A204.1 (cell line): ENCODE results near the gene BCS1L.
A peak's percentile ranks its signal among the peaks of the same experiment; 100 is the strongest.

ENCODE experiments used
- FAIRE-seq: peaks from 2 replicates; lab custom pipeline; 2012; peaks lifted over from hg19 to GRCh38; lab: Jason Lieb, UNC

Gene BCS1L

GRCh38 chr2:218662827-218663226 lies 3.3 kb downstream of the BCS1L start:
- FAIRE-seq: no peak

GRCh38 chr2:218663901-218664300 lies 4.4 kb downstream of the BCS1L start:
- no peak for FAIRE-seq

- no peak for FAIRE-seq
Measured at GRCh38 chr2:218664653-218665052, 5.2 kb downstream of the BCS1L start.

GRCh38 chr2:218671097-218671653 lies 11.7 kb downstream of the BCS1L start:
- FAIRE-seq: no peak

- peak; percentile 79 for FAIRE-seq
Measured at GRCh38 chr2:218671654-218672566, 12.4 kb downstream of the BCS1L start, which contains the start of the genes RNF25 and STK36. TSS of gene RNF25 (minus strand) at chr2:218672002. CDS start at chr2:218671970, 32 bp downstream. TSS of gene STK36 (plus strand) at chr2:218672086. CDS start at chr2:218672830, 744 bp downstream.

GRCh38 chr2:218679119-218679518 lies 19.6 kb downstream of the BCS1L start:
- no peak for FAIRE-seq

- no peak for FAIRE-seq
Measured at GRCh38 chr2:218680061-218680460, 20.6 kb downstream of the BCS1L start.

GRCh38 chr2:218687400-218688060 lies 28.0 kb downstream of the BCS1L start:
- peak; percentile 95 for FAIRE-seq

- FAIRE-seq: no peak
Measured at GRCh38 chr2:218691234-218691633, 31.8 kb downstream of the BCS1L start.

GRCh38 chr2:218694405-218695145 lies 35.1 kb downstream of the BCS1L start:
- FAIRE-seq: no peak

GRCh38 chr2:218698885-218699284 lies 39.4 kb downstream of the BCS1L start:
- FAIRE-seq: no peak

- FAIRE-seq: no peak
Measured at GRCh38 chr2:218701806-218702205, 42.3 kb downstream of the BCS1L start.

- no peak for FAIRE-seq
Measured at GRCh38 chr2:218703341-218703740, 43.9 kb downstream of the BCS1L start.

- FAIRE-seq: no peak
Measured at GRCh38 chr2:218708086-218708485, 48.6 kb downstream of the BCS1L start.

- FAIRE-seq: no peak
Measured at GRCh38 chr2:218709908-218710307, 50.4 kb downstream of the BCS1L start.

GRCh38 chr2:218710334-218710686 lies 50.8 kb downstream of the BCS1L start:
- FAIRE-seq: no peak

- FAIRE-seq: no peak
Measured at GRCh38 chr2:218710687-218711549, 51.4 kb downstream of the BCS1L start, which contains the start of gene TTLL4. TSS of gene TTLL4 (plus strand) at chr2:218710835. CDS start at chr2:218737677, 26,842 bp downstream.

GRCh38 chr2:218711550-218711929 lies 52.1 kb downstream of the BCS1L start:
- no peak for FAIRE-seq
